Mucosa of rectum (tissue), 2 donors: Measurements from ENCODE around the gene STAB2.

Source experiments
- H3K27ac ChIP-seq, 2 donors: one replicate each; pipeline ENCODE4 v1.7.0; 2013; ENCODE audit warnings: inconsistent platforms in 2 of 2, low read depth in 2 of 2, low read length in 2 of 2
- H3K27me3 ChIP-seq, 2 donors: one replicate each; pipeline ENCODE4 v1.7.0; 2013; ENCODE audit warnings: low read length in 2 of 2; ENCODE audit not compliant: control insufficient read depth in 2 of 2, insufficient read depth in 2 of 2
- H3K36me3 ChIP-seq, 2 donors: one replicate each; pipeline ENCODE4 v1.7.0; 2013; ENCODE audit warnings: low read length in 2 of 2; ENCODE audit not compliant: control insufficient read depth in 2 of 2, insufficient read depth in 2 of 2
- H3K4me1 ChIP-seq, 2 donors: one replicate each; pipeline ENCODE4 v1.7.0; 2013; ENCODE audit warnings: low read length in 2 of 2, mild to moderate bottlenecking in 1 of 2; ENCODE audit not compliant: control insufficient read depth in 2 of 2, insufficient read depth in 2 of 2
- H3K4me3 ChIP-seq, 2 donors: one replicate each; pipeline ENCODE4 v1.7.0; 2013; ENCODE audit warnings: low read length in 2 of 2
- H3K9ac ChIP-seq, 2 donors: one replicate each; pipeline ENCODE4 v1.7.0; 2013; ENCODE audit warnings: low read length in 2 of 2, low read depth in 1 of 2, mild to moderate bottlenecking in 1 of 2
- H3K9me3 ChIP-seq, 2 donors: one replicate each; pipeline ENCODE4 v1.7.0; 2013; ENCODE audit warnings: low read length in 2 of 2; ENCODE audit not compliant: control insufficient read depth in 2 of 2
- donor health status: healthy.
- donor health status: Normal muscosa, but diverticular disease.

STAB2 gene

GRCh38 chr12:103728323-103728722, 141.2 kb downstream of the STAB2 start:
- Histone ChIP-seq H3K4me1 (no peaks in the 10 kb centered on the region), H3K4me3 (no peak overlapping the region), H3K27ac (no peak overlapping the region), H3K27me3 (no peaks in the 10 kb centered on the region), H3K9ac (no peak overlapping the region), H3K36me3 (no peaks in the 10 kb centered on the region), H3K9me3 (no peaks in the 10 kb centered on the region)

DNA sequence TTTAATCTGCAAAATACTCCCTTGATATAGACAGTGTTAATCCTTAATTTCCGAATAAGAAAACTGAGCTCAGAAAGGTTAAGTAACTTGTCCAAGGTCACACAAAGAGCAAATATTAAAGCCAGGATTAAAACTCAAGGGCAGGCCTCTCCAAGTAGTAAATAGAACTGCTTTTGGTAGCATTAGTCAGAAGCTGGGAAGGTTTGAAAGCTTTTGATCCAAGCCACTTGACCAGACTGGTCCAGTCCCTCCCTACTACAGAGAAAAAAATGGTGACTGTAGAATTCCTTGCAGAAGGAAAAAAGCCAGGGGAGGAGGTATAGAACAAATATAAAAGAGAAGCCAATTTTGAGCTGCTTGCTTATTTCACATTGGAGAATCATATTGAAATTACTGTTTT, 142.4 kb downstream of the STAB2 start:
- Histone ChIP-seq H3K9me3 (no peaks in the 10 kb centered on the region), H3K4me1 (no peaks in the 10 kb centered on the region), H3K4me3 (no peak overlapping the region), H3K9ac (no peak overlapping the region), H3K36me3 (no peaks in the 10 kb centered on the region), H3K27me3 (no peaks in the 10 kb centered on the region), H3K27ac (no peak overlapping the region)

GRCh38 chr12:103731539-103731938, 144.5 kb downstream of the STAB2 start:
- H3K9me3 ChIP-seq: no peaks in the 10 kb centered on the region
- H3K27me3 ChIP-seq: no peaks in the 10 kb centered on the region
- H3K27ac ChIP-seq: no peak overlapping the region
- H3K36me3 ChIP-seq: no peaks in the 10 kb centered on the region
- H3K4me1 ChIP-seq: no peaks in the 10 kb centered on the region
- no peak overlapping the region for H3K9ac ChIP-seq
- H3K4me3 ChIP-seq: no peak overlapping the region

GRCh38 chr12:103734863-103735262, 147.8 kb downstream of the STAB2 start:
- Histone ChIP-seq H3K36me3 (no peaks in the 10 kb centered on the region), H3K27ac (no peak overlapping the region), H3K4me3 (no peak overlapping the region), H3K27me3 (no peaks in the 10 kb centered on the region), H3K9ac (no peak overlapping the region), H3K9me3 (no peaks in the 10 kb centered on the region), H3K4me1 (no peaks in the 10 kb centered on the region)

DNA sequence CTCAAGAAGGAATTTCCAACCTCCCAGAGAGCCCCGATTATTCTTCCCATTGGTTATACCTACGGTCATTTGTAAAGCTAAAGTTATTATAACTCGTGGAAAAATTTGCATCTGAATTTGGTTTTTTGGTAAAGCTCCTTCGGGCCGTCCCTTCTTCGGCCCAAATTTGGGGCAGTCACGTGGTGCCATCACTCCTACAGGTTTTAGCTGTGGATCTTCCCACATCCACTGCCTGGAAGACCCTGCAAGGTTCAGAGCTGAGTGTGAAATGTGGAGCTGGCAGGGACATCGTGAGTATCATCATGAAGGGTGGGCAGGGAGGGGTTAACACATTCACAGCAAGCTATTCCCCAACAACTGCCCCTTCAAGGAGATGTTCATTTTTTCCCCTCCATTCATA, 148.2 kb downstream of the STAB2 start:
- no peaks in the 10 kb centered on the region for H3K27me3 ChIP-seq
- no peak overlapping the region for H3K9ac ChIP-seq
- H3K27ac ChIP-seq: no peak overlapping the region
- no peaks in the 10 kb centered on the region for H3K36me3 ChIP-seq
- no peaks in the 10 kb centered on the region for H3K4me1 ChIP-seq
- H3K4me3 ChIP-seq: no peak overlapping the region
- no peaks in the 10 kb centered on the region for H3K9me3 ChIP-seq

DNA sequence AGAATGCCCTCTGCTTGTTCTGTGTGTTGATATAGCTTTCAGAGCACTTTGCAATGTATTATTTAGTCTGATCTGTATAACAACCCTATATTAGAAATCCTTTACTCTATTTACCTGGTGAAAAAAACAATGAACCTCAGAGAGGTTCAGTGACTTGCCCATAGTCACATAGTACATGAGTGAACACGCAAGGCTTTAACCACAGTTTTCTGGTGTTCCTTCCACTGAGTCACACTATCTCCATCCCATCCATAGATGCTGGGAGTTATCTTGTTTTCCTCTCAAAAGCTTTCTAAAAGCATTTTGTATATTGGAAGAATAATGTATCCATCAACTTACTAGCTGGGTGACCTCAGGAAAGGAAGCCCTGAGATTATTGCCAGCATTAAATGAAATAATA, 149.5 kb downstream of the STAB2 start:
- no peaks in the 10 kb centered on the region for H3K36me3 ChIP-seq
- no peaks in the 10 kb centered on the region for H3K4me1 ChIP-seq
- no peaks in the 10 kb centered on the region for H3K27me3 ChIP-seq
- no peak overlapping the region for H3K4me3 ChIP-seq
- H3K9ac ChIP-seq: no peak overlapping the region
- no peak overlapping the region for H3K27ac ChIP-seq
- H3K9me3 ChIP-seq: no peaks in the 10 kb centered on the region

DNA sequence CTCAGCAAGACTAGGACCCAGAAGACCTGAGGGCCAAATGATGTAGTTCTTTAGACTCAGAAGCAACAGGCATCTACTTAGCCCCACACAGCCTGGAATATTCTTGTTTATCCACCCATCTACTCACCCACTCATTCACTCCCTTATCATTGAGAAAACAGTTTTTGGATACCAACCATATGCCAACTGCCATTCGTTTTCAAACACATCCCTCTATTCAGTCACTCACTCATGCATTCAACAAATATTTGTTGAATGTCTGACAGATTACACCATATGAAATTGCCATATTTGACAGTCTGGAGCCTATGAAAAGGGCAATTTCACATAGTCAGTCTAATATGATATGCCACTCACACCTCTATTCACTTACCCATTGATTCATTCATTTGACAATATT, 150.8 kb downstream of the STAB2 start:
- no peak overlapping the region for H3K4me3 ChIP-seq
- no peaks in the 10 kb centered on the region for H3K27me3 ChIP-seq
- no peaks in the 10 kb centered on the region for H3K9me3 ChIP-seq
- H3K4me1 ChIP-seq: peaks cover 0 to 5% of the 10 kb centered on the region in 2 donors
- no peak overlapping the region for H3K9ac ChIP-seq
- H3K27ac ChIP-seq: no peak overlapping the region
- no peaks in the 10 kb centered on the region for H3K36me3 ChIP-seq

GRCh38 chr12:103742349-103742932, 155.4 kb downstream of the STAB2 start:
- Histone ChIP-seq H3K9me3 (no peaks in the 10 kb centered on the region), H3K4me3 (no peak overlapping the region), H3K9ac (no peak overlapping the region), H3K27ac (no peak overlapping the region), H3K36me3 (no peaks in the 10 kb centered on the region), H3K4me1 (peaks cover 0 to 5% of the 10 kb centered on the region in 2 donors), H3K27me3 (no peaks in the 10 kb centered on the region)

- Histone ChIP-seq H3K4me1 (peaks cover 0 to 5% of the 10 kb centered on the region in 2 donors), H3K9ac (no peak overlapping the region), H3K9me3 (no peaks in the 10 kb centered on the region), H3K27me3 (no peaks in the 10 kb centered on the region), H3K4me3 (no peak overlapping the region), H3K27ac (no peak overlapping the region), H3K36me3 (no peaks in the 10 kb centered on the region)
These were observed 156.7 kb downstream of the STAB2 start for GRCh38 chr12:103743788-103744187.

DNA sequence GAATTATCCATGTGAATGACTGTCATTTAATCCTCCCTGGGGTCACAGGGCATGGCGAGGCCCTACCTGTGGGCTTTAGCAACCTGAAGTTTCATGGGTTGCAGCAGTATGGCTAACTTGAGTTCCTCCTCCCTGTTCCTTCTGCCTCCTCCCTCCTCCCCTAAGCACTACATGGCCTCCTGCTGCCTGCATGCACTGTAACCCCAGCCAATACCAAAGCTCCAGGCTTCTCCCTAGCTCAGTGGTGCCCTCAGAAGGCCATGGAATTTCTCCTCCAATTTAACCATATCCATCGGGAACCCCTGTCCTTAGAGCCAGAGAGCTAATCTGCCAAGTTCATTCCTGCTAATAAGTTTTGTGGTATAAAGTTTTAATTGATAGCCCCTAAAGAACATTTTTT, 158.9 kb downstream of the STAB2 start:
- Histone ChIP-seq H3K4me1 (peaks cover 0 to 5% of the 10 kb centered on the region in 2 donors), H3K9me3 (no peaks in the 10 kb centered on the region), H3K36me3 (no peaks in the 10 kb centered on the region), H3K27ac (no peak overlapping the region), H3K9ac (no peak overlapping the region), H3K27me3 (no peaks in the 10 kb centered on the region), H3K4me3 (no peak overlapping the region)

- Histone ChIP-seq H3K36me3 (no peaks in the 10 kb centered on the region), H3K4me3 (no peak overlapping the region), H3K27me3 (no peaks in the 10 kb centered on the region)
These were observed 160.9 kb downstream of the STAB2 start for GRCh38 chr12:103748002-103748401.

More at GRCh38 chr12:103748002-103748401, 160.9 kb downstream of the STAB2 start:
- no peaks in the 10 kb centered on the region for H3K4me1 ChIP-seq
- H3K9ac ChIP-seq: no peak overlapping the region
- H3K9me3 ChIP-seq: no peaks in the 10 kb centered on the region
- H3K27ac ChIP-seq: no peak overlapping the region
